Thyroid gland (tissue), 4 donors: ENCODE data around the gene GPC6.

Experiments
- POLR2A ChIP-seq, 2 donors: fragments of 450-650 bp; IDR thresholded peaks; one replicate each; pipeline ENCODE4 v1.6.1; 2017; ENCODE audit warnings: antibody characterized with exemption in 2 of 2, mild to moderate bottlenecking in 2 of 2, moderate library complexity in 1 of 2
- TF ChIP-seq, protein P1 (sequence below), 6 experiments: fragments of 200-600 bp in 3 of 6; fragments of 450-650 bp in 3 of 6; sonication (generic) in 3 of 6; IDR thresholded peaks; one replicate each; pipeline ENCODE4 v1.5.1; 2016 to 2019; ENCODE audit warnings: antibody characterized with exemption in 6 of 6, mild to moderate bottlenecking in 2 of 6, inconsistent platforms in 1 of 6, moderate library complexity in 1 of 6

DNA sequence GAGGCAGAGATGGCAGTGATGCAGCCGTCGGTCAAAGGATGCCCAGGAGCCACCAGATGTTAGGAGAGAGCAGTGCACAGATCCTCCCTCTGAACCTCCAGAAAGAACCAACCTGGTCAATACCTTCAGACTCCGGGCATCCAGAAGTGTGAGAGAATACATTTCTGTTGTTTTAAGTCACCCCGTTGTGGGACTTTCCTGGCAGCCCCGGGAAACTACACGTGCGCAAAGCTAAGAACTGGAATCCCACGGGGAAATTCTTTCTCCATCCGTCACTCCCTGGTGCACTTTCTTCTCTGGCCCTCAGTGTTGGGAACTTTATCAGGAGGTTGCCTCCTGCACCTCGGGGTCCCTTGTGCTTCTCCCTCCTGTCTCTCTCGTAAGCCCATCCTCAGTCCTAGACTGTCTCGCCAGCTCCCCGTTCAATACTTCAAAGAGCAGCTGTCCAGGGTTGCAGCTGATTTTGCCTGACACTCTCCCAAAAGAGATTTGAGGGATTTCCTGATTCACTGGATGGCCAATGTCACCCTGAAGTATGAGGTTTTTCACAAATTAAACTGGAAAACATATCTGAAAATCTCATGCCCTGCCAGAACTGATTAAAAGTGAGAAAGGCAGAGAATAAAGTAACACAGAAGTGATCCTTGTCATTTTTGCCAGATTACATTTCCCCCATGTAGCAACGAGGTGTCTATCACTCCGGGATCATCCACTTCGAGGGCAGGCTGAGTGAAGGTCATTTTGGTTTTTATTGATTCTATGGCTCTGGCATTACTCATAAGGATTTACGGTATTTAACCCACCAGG lies 1116.0 kb downstream of the GPC6 start:
- TF ChIP-seq POLR2A (IDR thresholded peaks at IDR 0.05) = no peak
- TF ChIP-seq, protein P1, sequence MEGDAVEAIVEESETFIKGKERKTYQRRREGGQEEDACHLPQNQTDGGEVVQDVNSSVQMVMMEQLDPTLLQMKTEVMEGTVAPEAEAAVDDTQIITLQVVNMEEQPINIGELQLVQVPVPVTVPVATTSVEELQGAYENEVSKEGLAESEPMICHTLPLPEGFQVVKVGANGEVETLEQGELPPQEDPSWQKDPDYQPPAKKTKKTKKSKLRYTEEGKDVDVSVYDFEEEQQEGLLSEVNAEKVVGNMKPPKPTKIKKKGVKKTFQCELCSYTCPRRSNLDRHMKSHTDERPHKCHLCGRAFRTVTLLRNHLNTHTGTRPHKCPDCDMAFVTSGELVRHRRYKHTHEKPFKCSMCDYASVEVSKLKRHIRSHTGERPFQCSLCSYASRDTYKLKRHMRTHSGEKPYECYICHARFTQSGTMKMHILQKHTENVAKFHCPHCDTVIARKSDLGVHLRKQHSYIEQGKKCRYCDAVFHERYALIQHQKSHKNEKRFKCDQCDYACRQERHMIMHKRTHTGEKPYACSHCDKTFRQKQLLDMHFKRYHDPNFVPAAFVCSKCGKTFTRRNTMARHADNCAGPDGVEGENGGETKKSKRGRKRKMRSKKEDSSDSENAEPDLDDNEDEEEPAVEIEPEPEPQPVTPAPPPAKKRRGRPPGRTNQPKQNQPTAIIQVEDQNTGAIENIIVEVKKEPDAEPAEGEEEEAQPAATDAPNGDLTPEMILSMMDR (IDR thresholded peaks at IDR 0.05) = no peak
